Smooth muscle cell (in vitro differentiated cells): ENCODE results near the gene CRYBB3. TPM values are rescaled to one million over a fixed set of nuclear protein-coding genes. Genes with fewer than 3 reads are reported as not detected.
A peak's percentile ranks its signal among the peaks of the same experiment; 100 is the strongest.
"Not testable (repeated sequence)": the region's sequence is repeated elsewhere in the genome, so short reads cannot be mapped to it uniquely, and the experiment has no call there.

Experiments
- DNase-seq: peaks from one replicate; lab custom pipeline; 2025; ENCODE audit not compliant: unreplicated experiment; lab: John Stamatoyannopoulos, UW
- H2AFZ ChIP-seq: fragments of 200-600 bp; sonication (generic); 2 replicates; pipeline ENCODE4 v1.6.0; 2016; ENCODE audit warnings: antibody characterized with exemption, low read depth, mild to moderate bottlenecking
- H3F3A ChIP-seq: fragments of 200-600 bp; sonication (generic); 2 replicates; pipeline ENCODE4 v1.6.0; 2017; ENCODE audit warnings: antibody characterized with exemption, low read depth
- H3K27ac ChIP-seq: fragments of 200-600 bp; sonication (generic); 2 replicates; pipeline ENCODE4 v1.5.1; 2016; ENCODE audit warnings: low read depth, mild to moderate bottlenecking
- H3K27me3 ChIP-seq: fragments of 200-600 bp; sonication (generic); 2 replicates; pipeline ENCODE4 v1.6.1; 2016; ENCODE audit warnings: low read depth, mild to moderate bottlenecking
- H3K36me3 ChIP-seq: fragments of 200-600 bp; sonication (generic); 2 replicates; pipeline ENCODE4 v1.5.1; 2016; ENCODE audit warnings: low read depth
- H3K4me1 ChIP-seq: fragments of 200-600 bp; sonication (generic); 2 replicates; pipeline ENCODE4 v1.5.1; 2016; ENCODE audit warnings: low read depth
- H3K4me2 ChIP-seq: fragments of 200-600 bp; sonication (generic); 2 replicates; pipeline ENCODE4 v1.6.0; 2016; ENCODE audit warnings: mild to moderate bottlenecking
- H3K4me3 ChIP-seq: fragments of 200-600 bp; sonication (generic); 2 replicates; pipeline ENCODE4 v1.5.1; 2016; ENCODE audit warnings: mild to moderate bottlenecking
- H3K79me2 ChIP-seq: fragments of 200-600 bp; sonication (generic); 2 replicates; pipeline ENCODE4 v1.6.0; 2016; ENCODE audit warnings: low read depth, mild to moderate bottlenecking
- H3K9ac ChIP-seq: fragments of 200-600 bp; sonication (generic); 2 replicates; pipeline ENCODE4 v1.6.0; 2016; ENCODE audit warnings: low read depth
- H3K9me3 ChIP-seq: fragments of 200-600 bp; sonication (generic); replicated peaks from 2 replicates; pipeline ENCODE4 v1.5.1; 2016; ENCODE audit warnings: low read depth
- H4K20me1 ChIP-seq: fragments of 200-600 bp; sonication (generic); 2 replicates; pipeline ENCODE4 v1.6.0; 2016; ENCODE audit warnings: low read depth
- WGBS: methylation state at CpG from one replicate; pipeline ENCODE4 v1.1.7; 2016; ENCODE audit warnings: low lambda C conversion rate; 5-methylcytosine and 5-hydroxymethylcytosine counted together
- polyA plus RNA-seq: library from polyadenylated mRNA; unstranded; fragments of >200 nt; fragmentation: Nextera tagmentation; extraction: Ambion mirVana; gene quantifications from 2 replicates; pipeline ENCODE4 v1.2.1, GENCODE V29; 2016
- total RNA-seq: library from RNA; depleted of rRNA; stranded (reverse); fragments of >200 nt; gene quantifications from 2 replicates; pipeline ENCODE4 v1.2.3, GENCODE V29; 2014
- TF ChIP-seq, protein P1 (sequence below): fragments of 200-600 bp; sonication (generic); IDR thresholded peaks from 2 replicates; pipeline ENCODE4 v1.5.1; 2017; ENCODE audit warnings: borderline replicate concordance, mild to moderate bottlenecking, antibody characterized with exemption; ENCODE audit not compliant: insufficient read depth, poor library complexity, severe bottlenecking

CRYBB3 gene
- total and polyA plus RNA-seq, 2 experiments from 2014 or later = not detected

- Histone ChIP-seq H3K4me2 (no peak overlapping the region), H3K9ac (no peak overlapping the region), H3K27me3 (no peaks in the 10 kb centered on the region), H3K4me1 (no peaks in the 10 kb centered on the region), H3K4me3 (no peak overlapping the region), H3K27ac (no peak overlapping the region), H4K20me1 (no peaks in the 10 kb centered on the region), H3K36me3 (no peaks in the 10 kb centered on the region), H2AFZ (no peak overlapping the region), H3K79me2 (no peaks in the 10 kb centered on the region), H3F3A (no peaks in the 10 kb centered on the region), H3K9me3 (no peaks in the 10 kb centered on the region)
- TF ChIP-seq, protein P1, sequence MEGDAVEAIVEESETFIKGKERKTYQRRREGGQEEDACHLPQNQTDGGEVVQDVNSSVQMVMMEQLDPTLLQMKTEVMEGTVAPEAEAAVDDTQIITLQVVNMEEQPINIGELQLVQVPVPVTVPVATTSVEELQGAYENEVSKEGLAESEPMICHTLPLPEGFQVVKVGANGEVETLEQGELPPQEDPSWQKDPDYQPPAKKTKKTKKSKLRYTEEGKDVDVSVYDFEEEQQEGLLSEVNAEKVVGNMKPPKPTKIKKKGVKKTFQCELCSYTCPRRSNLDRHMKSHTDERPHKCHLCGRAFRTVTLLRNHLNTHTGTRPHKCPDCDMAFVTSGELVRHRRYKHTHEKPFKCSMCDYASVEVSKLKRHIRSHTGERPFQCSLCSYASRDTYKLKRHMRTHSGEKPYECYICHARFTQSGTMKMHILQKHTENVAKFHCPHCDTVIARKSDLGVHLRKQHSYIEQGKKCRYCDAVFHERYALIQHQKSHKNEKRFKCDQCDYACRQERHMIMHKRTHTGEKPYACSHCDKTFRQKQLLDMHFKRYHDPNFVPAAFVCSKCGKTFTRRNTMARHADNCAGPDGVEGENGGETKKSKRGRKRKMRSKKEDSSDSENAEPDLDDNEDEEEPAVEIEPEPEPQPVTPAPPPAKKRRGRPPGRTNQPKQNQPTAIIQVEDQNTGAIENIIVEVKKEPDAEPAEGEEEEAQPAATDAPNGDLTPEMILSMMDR = peak; percentile 92
- peak; percentile 9 for DNase-seq
- WGBS = 64% methylated on average over 15 of the region's 15 CpGs
These were observed 2.7 kb downstream of the CRYBB3 start for GRCh38 chr22:25202290-25202921.

- H3F3A ChIP-seq = no peaks in the 10 kb centered on the region
- TF ChIP-seq, protein P1 = no peak
- H4K20me1 ChIP-seq = no peaks in the 10 kb centered on the region
- H2AFZ ChIP-seq = no peak overlapping the region
- no peak for DNase-seq
- H3K9ac ChIP-seq = no peak overlapping the region
- H3K9me3 ChIP-seq = no peaks in the 10 kb centered on the region
- no peak overlapping the region for H3K4me2 ChIP-seq
- no peaks in the 10 kb centered on the region for H3K36me3 ChIP-seq
- WGBS = 95% methylated on average over 4 of the region's 4 CpGs
- H3K4me3 ChIP-seq = no peak overlapping the region
- no peaks in the 10 kb centered on the region for H3K27me3 ChIP-seq
- no peaks in the 10 kb centered on the region for H3K79me2 ChIP-seq
- no peak overlapping the region for H3K27ac ChIP-seq
- H3K4me1 ChIP-seq = no peaks in the 10 kb centered on the region
These were observed 3.4 kb downstream of the CRYBB3 start for GRCh38 chr22:25203082-25203481.

DNA sequence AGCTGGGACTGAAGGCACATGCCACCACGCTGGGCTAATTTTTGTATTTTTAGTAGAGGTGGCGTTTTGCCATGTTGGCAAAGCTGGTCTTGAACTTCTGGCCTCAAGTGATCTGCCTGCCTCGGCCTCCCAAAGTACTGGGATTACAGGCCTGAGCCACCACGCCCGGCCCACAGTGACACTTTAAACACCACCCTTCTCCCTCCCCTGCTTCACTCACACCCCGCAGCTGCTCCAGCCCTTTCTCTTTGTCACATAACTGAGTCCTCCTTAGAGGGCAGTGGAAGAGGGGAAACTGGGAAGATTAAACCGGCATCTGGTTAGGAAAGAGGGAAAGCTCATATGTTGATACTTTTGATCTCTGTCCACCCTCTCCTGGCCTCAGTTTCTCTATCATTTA lies 4.9 kb downstream of the CRYBB3 start:
- not testable (repeated sequence) for H3K36me3 ChIP-seq, H3F3A ChIP-seq, H3K9ac ChIP-seq, H3K4me2 ChIP-seq, H3K4me3 ChIP-seq, H4K20me1 ChIP-seq, DNase-seq, H3K27me3 ChIP-seq, H3K9me3 ChIP-seq, H3K79me2 ChIP-seq, H2AFZ ChIP-seq, H3K27ac ChIP-seq, H3K4me1 ChIP-seq
- WGBS = 93% methylated on average over 7 of the region's 7 CpGs

DNA sequence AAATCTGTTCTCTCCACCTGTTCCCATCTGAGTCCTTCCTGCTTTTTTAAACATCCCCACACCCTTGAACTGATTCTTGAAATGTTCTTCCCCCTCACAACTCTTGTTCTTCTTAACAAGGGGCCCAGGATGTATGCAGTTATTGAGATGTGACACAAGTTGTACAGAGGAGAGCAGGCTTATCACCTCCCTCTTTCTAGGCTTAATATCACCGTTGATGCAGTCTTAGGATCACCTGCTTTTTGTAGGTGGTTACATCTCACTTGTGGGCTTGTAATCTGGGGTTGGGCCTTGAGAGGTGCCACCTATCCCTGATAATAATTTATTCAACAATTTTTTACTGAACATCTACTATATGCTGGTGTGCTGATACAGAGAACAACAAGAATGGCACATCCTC lies 6.2 kb downstream of the CRYBB3 start:
- 100% methylated on average over 1 of the region's 1 CpG for WGBS
- Histone ChIP-seq H4K20me1 (no peaks in the 10 kb centered on the region), H3K4me2 (no peak overlapping the region), H3K4me1 (no peaks in the 10 kb centered on the region), H3K27me3 (no peaks in the 10 kb centered on the region), H3K4me3 (no peak overlapping the region), H3K9ac (no peak overlapping the region), H3K36me3 (no peaks in the 10 kb centered on the region), H2AFZ (no peak overlapping the region), H3F3A (no peaks in the 10 kb centered on the region), H3K27ac (no peak overlapping the region), H3K9me3 (no peaks in the 10 kb centered on the region), H3K79me2 (no peaks in the 10 kb centered on the region)
- DNase-seq = no peak
- TF ChIP-seq, protein P1 = no peak
